Rectal smooth muscle tissue (tissue), 1 donor: ENCODE results near the gene PARD3B.

Source experiments
- H3K27ac ChIP-seq: one replicate; pipeline ENCODE4 v1.7.0; 2013; ENCODE audit warnings: low read depth, low read length, inconsistent platforms
- H3K27me3 ChIP-seq: one replicate; pipeline ENCODE4 v1.7.0; 2013; ENCODE audit warnings: low read length; ENCODE audit not compliant: control insufficient read depth, insufficient read depth
- H3K36me3 ChIP-seq: one replicate; pipeline ENCODE4 v1.7.0; 2013; ENCODE audit warnings: low read length; ENCODE audit not compliant: control insufficient read depth, insufficient read depth
- H3K4me1 ChIP-seq: one replicate; pipeline ENCODE4 v1.7.0; 2013; ENCODE audit warnings: low read length; ENCODE audit not compliant: control insufficient read depth, insufficient read depth
- H3K4me3 ChIP-seq: one replicate; pipeline ENCODE4 v1.7.0; 2013; ENCODE audit warnings: low read length
- H3K9ac ChIP-seq: one replicate; pipeline ENCODE4 v1.7.0; 2013; ENCODE audit warnings: low read length

Gene PARD3B

DNA sequence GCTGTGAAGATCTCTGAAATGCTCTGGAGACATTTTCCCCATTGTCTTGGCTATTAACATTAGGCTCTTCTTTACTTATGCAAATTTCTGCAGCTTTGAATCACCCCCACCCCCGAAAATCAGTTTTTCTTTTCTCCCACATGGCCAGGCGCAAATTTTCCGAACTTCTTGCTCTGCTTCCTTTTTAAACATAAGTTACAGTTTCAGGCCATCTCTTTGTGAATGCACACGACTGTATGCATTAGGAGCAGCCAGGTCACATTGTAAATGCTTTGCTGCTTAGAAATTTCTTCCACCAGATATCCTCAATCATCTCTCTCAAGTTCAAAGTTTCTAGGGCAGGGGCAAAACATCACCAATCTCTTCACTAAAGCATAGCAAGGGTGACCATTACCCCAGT is 106.8 kb downstream of the PARD3B start:
- H3K27me3 ChIP-seq: no peaks in the 10 kb centered on the region
- no peaks in the 10 kb centered on the region for H3K4me1 ChIP-seq
- no peaks in the 10 kb centered on the region for H3K36me3 ChIP-seq
- H3K9ac ChIP-seq: no peak overlapping the region
- no peak overlapping the region for H3K27ac ChIP-seq
- no peak overlapping the region for H3K4me3 ChIP-seq

DNA sequence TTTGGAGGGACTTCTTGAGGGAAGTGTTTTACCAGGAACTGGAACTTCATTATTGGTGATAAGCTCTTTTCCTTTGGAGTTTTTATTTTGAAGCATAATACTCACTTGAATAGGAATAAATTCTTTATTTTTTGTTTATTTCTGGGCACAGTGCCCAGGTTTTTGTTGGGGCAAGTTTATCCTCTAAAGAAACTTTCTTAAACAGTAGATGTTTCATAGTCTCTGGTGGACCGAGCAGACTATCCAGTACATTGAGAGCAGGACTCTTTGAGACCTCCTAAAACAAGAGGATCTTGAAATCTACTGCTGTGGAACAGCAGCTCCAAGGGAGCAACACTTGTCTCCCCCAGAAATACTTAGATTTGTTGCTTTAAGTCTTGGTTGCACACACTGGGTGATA is 109.4 kb downstream of the PARD3B start:
- no peak overlapping the region for H3K4me3 ChIP-seq
- no peaks in the 10 kb centered on the region for H3K4me1 ChIP-seq
- no peak overlapping the region for H3K27ac ChIP-seq
- H3K9ac ChIP-seq: no peak overlapping the region
- H3K36me3 ChIP-seq: no peaks in the 10 kb centered on the region
- H3K27me3 ChIP-seq: no peaks in the 10 kb centered on the region

DNA sequence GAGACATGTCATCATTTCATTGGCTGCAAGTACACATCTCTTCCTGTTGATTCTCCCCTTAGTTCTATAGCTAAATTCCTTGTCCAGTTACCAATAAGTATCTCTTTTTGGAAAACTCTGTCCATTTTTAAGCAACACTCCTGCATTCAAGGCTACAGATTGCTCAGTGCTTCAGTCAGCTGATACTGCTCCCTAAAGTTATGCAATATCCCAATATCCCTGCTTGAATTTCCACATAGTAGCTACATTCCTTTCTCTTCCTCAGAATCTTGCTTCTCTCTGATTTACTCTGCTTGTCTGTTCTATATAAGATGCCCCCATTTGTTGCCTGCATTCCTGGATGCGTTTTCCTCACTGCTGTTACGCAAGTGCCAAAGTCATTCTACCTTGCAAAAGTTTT is 109.8 kb downstream of the PARD3B start:
- no peak overlapping the region for H3K4me3 ChIP-seq
- no peak overlapping the region for H3K9ac ChIP-seq
- no peaks in the 10 kb centered on the region for H3K36me3 ChIP-seq
- no peak overlapping the region for H3K27ac ChIP-seq
- no peaks in the 10 kb centered on the region for H3K27me3 ChIP-seq
- no peaks in the 10 kb centered on the region for H3K4me1 ChIP-seq

DNA sequence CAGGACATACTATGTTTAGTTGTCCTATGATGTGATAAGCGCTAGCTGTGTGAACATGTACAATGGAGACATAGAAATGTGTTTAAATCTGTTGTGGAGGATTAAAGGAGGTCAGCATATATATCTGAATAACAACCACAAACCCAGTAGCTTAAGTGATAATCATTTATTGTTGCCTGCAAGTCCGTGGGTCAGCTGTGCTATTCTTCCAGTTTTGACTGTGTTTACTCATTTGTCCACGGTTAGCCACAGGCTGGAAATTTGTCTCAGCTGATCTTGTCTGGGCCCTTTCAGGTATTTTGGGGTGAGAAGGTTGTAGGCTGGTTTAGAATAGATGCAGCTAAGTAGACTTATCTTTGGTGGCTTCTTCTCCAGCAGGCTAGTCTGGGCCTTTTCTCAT is 110.4 kb downstream of the PARD3B start:
- no peaks in the 10 kb centered on the region for H3K27me3 ChIP-seq
- no peak overlapping the region for H3K27ac ChIP-seq
- H3K4me1 ChIP-seq: no peaks in the 10 kb centered on the region
- no peaks in the 10 kb centered on the region for H3K36me3 ChIP-seq
- no peak overlapping the region for H3K9ac ChIP-seq
- no peak overlapping the region for H3K4me3 ChIP-seq

DNA sequence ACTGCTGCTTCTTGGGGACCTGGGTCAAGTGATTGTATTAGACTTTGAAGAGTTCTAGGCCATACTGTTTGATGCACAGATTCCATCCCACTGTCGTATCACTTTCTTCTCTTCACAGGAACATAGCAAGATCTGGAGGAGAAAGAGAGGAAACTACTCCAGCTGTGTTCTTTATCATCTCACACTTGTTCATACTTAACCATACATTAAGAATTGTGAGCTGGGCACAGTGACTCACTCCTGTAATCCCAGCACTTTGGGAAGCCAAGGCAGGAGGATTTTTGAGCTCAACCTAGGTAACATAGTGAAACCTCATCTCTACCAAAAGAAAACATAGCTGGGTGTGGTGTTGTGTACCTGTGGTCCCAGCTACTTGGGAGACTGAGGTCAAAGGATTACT is 111.7 kb downstream of the PARD3B start:
- Histone ChIP-seq H3K27me3 (no peaks in the 10 kb centered on the region), H3K4me1 (no peaks in the 10 kb centered on the region), H3K9ac (no peak overlapping the region), H3K27ac (no peak overlapping the region), H3K36me3 (no peaks in the 10 kb centered on the region), H3K4me3 (no peak overlapping the region)

DNA sequence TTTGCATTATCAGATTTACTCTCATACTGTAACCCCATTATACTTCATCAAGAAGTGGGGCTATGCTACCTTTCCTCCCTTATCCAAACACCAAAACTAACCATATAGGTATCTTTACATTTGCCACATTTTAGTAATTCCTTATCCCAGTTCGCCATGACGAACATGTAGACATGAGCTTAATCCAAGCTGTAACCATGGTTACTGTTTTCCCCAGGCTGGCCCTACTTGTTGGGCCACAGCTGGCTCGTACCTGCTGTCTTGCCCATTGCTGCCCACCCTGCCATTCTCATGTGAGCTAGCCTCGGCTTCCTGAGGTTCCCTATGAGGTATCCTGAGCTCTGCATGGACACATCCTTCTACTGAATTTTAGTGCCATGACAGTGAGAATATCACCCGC is 117.7 kb downstream of the PARD3B start:
- Histone ChIP-seq H3K27me3 (no peaks in the 10 kb centered on the region), H3K4me3 (no peak overlapping the region), H3K27ac (no peak overlapping the region), H3K4me1 (peaks cover 2% of the 10 kb centered on the region), H3K9ac (no peak overlapping the region), H3K36me3 (no peaks in the 10 kb centered on the region)

DNA sequence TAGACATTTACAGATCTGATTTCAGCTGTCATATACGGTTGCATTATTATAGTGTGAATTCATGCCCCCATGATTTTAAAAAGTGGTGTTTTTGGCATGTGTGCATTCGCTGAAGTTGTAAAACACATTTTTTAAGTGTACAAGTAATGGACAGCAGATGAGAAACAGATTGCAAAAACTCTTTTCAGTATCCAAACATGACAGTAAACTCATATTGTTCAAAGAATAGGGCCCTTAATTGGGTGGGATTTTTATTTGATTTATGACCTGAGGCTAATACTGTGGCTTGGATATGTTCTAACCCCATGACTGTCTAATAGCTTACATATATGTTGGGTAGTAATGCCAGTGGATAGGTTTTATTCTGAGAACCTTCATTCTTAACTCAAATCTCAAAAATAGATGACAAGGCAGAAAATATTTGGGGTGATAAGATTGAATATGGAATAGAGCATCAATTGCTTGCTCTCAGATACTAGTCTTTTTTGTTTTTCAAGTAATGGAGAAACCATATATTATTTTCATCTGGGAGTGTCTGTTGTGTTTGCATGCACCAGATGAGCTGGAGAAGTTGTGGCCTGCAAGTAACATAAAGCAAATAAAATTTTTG is 118.6 kb downstream of the PARD3B start:
- Histone ChIP-seq H3K4me3 (no peak overlapping the region), H3K27me3 (no peaks in the 10 kb centered on the region), H3K4me1 (peaks cover 2% of the 10 kb centered on the region), H3K27ac (no peak overlapping the region), H3K36me3 (no peaks in the 10 kb centered on the region), H3K9ac (no peak overlapping the region)

DNA sequence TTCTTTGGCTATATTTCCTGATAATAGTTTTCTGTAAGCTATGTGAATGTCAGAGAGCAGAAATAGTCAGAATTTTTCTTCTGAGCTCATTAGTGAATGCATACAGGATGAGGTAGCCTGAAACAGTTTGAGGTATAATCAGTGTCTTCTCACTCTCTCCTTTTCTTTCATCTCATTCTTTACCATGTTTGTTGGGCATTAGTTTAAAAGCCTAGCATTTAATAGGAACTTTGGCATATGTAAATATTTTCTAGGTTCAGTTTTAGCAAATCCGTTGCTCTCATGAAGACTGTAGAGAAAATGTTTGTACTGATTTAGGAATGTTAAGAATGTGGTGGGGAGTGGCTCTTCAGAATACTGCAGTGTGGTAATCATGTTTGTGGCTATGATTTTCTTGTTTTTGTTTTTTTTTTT is 119.4 kb downstream of the PARD3B start:
- Histone ChIP-seq H3K4me1 (peaks cover 2% of the 10 kb centered on the region), H3K9ac (no peak overlapping the region), H3K27ac (no peak overlapping the region), H3K27me3 (no peaks in the 10 kb centered on the region), H3K4me3 (no peak overlapping the region), H3K36me3 (no peaks in the 10 kb centered on the region)

DNA sequence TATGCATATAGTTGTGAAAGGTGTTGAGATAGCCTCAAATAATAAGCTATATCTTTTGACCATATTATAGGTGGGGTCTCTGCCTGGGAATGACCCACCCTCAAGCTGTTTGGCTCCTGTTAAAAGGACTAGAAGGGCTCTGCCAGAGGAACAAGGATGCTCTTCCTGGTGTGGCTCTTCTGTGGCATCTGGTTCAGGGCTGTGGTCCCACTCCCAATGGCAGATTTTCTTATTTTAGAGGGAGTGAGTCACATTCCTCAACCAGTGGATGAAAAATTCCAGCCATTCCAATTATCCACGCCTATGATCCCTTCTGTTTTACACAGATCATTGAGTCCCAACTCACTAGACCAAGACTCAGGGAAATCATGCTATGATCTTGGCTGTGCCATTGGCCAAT is 119.9 kb downstream of the PARD3B start:
- Histone ChIP-seq H3K4me3 (no peak overlapping the region), H3K9ac (no peak overlapping the region), H3K36me3 (no peaks in the 10 kb centered on the region), H3K27me3 (no peaks in the 10 kb centered on the region), H3K4me1 (peaks cover 2% of the 10 kb centered on the region), H3K27ac (no peak overlapping the region)

DNA sequence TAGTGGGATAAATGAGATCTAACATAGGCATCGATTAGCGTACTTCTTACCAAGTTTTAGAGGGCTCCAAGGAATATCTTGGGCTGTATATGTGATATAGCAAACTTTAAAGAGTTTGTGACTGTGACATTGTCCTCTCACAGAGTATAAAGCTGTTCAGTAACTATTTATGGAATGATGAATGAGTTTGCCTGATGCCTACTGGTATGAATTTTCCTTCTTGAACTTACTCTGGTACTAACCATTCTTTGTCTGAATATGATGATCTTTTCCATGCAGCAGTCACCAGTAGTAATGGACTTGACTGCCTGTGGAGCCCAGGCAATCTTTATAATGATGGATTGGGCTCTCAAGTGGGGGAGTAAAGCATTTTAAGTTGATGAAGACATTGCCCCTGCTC is 120.5 kb downstream of the PARD3B start:
- Histone ChIP-seq H3K36me3 (no peaks in the 10 kb centered on the region), H3K4me1 (peaks cover 2% of the 10 kb centered on the region), H3K27me3 (no peaks in the 10 kb centered on the region), H3K4me3 (no peak overlapping the region), H3K27ac (no peak overlapping the region), H3K9ac (no peak overlapping the region)

DNA sequence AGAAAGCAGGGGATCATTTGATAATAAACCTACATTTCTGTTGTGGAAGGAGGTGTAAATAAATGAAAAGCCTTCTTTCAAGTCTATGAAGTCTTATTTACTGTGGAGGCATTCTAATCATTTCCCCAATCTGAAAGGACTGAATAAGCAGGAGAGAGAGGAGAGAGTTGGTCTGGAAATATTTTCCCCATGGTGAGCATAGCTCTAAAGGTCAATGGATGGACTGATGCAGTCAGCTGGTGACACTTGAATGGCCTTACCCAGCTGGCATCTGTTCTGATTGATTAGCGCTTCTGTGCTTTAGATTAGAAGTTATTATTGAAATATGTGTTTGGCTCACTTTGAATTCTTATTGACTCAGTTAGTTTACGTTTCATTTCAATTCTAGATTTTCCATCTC is 122.7 kb downstream of the PARD3B start:
- no peak overlapping the region for H3K27ac ChIP-seq
- H3K27me3 ChIP-seq: no peaks in the 10 kb centered on the region
- peaks cover 2% of the 10 kb centered on the region for H3K4me1 ChIP-seq
- no peak overlapping the region for H3K4me3 ChIP-seq
- no peaks in the 10 kb centered on the region for H3K36me3 ChIP-seq
- no peak overlapping the region for H3K9ac ChIP-seq

DNA sequence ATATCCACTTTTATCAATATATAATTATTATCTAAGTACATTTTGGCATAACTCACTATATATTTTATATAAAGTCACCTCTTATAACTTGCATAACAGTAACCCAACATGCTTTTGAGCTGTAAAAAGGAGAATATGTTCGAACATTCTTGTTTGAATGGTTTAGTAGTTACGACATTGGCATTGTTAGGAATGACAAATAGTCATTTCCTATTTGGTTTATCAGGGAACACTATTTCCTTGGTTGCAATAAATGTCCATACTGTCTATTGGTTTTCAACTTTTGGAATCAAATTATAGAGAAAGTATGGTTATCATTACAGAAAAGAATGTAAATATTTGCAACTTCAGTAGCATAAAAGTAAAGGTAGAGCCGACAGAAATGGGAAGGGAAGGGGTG is 124.1 kb downstream of the PARD3B start:
- no peak overlapping the region for H3K27ac ChIP-seq
- H3K9ac ChIP-seq: no peak overlapping the region
- peaks cover 2% of the 10 kb centered on the region for H3K4me1 ChIP-seq

DNA sequence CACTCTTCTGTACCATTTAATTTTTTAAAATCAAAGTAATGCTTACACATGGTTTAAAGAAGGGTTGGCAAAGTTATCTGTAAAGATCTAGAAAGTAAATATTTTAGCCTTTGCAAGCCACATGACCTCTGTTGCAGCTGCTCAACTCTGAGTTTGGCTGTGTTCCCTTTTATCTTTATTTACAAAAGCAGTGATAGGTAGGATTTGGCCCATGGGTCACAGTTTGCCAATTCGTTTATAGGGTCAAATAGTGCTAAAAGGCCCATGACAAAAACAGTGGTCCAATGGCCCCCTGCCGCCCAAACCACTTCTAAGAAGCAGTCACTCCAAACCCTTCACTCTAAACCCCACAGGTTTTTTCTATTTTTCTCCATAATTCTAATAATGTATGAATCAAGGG is 124.8 kb downstream of the PARD3B start:
- H3K4me3 ChIP-seq: no peak overlapping the region
- no peaks in the 10 kb centered on the region for H3K27me3 ChIP-seq
- no peaks in the 10 kb centered on the region for H3K36me3 ChIP-seq
- H3K27ac ChIP-seq: no peak overlapping the region
- H3K4me1 ChIP-seq: no peaks in the 10 kb centered on the region
- H3K9ac ChIP-seq: no peak overlapping the region

More for the DNA sequence above, 124.1 kb downstream of the PARD3B start:
- Histone ChIP-seq H3K27me3 (no peaks in the 10 kb centered on the region), H3K4me3 (no peak overlapping the region), H3K36me3 (no peaks in the 10 kb centered on the region)
